ENCODE data around the gene PUM2. TPM values are rescaled to one million over a fixed set of nuclear protein-coding genes. Genes with fewer than 3 reads are reported as not detected.

The PUM2 gene
- total RNA-seq, 1 experiment from 2014 or later = 117 TPM

GRCh38 chr2:20257411-20257810, 93.2 kb downstream of the PUM2 start:
- no TSS peak for BruUV-seq (replicated peaks)
- no peak for DNase-seq
- ChIA-PET POLR2A (no interaction called here), CTCF (no interaction called here)
- peaks cover 76% of the 10 kb centered on the region for H3K36me3 Mint-ChIP-seq (ENCODE audit: insufficient read depth, unreplicated experiment)
- intact Hi-C loops (cut with micrococcal nuclease; ENCODE audit: unreplicated experiment) = no loop called here
- H3K4me3 Mint-ChIP-seq (ENCODE audit: unreplicated experiment) = no peak overlapping the region
- no peaks in the 10 kb centered on the region for H3K4me1 Mint-ChIP-seq (ENCODE audit: low read depth, unreplicated experiment)
- H3K4me3 ChIP-seq (ENCODE audit: low read depth, low read length) = no peak overlapping the region
- TF ChIP-seq CTCF (IDR thresholded peaks at IDR 0.05; ENCODE audit: insufficient read depth in 1 of 2, low read depth in 1 of 2, low read length in 1 of 2, severe bottlenecking in 1 of 2, unreplicated experiment in 1 of 2) = no peak
- no peaks in the 10 kb centered on the region for H3K27me3 ChIP-seq (replicated peaks; ENCODE audit: control insufficient read depth, insufficient read depth, low read length)
- H3K27ac Mint-ChIP-seq (ENCODE audit: unreplicated experiment) = no peak overlapping the region
- H3K4me1 ChIP-seq = no peaks in the 10 kb centered on the region
- no peaks in the 10 kb centered on the region for H3K9me3 Mint-ChIP-seq (ENCODE audit: unreplicated experiment)
- peaks cover 4% of the 10 kb centered on the region for H3K36me3 ChIP-seq (ENCODE audit: control insufficient read depth, insufficient read depth, low read length)
- no peaks in the 10 kb centered on the region for H3K27me3 Mint-ChIP-seq (ENCODE audit: insufficient read depth, unreplicated experiment)
- no peaks in the 10 kb centered on the region for H3K9me3 ChIP-seq

GRCh38 chr2:20254731-20255130, 95.9 kb downstream of the PUM2 start:
- H3K4me1 Mint-ChIP-seq (ENCODE audit: low read depth, unreplicated experiment) = no peaks in the 10 kb centered on the region
- Histone ChIP-seq H3K9me3 (no peaks in the 10 kb centered on the region), H3K4me3 (ENCODE audit: low read depth, low read length) (no peak overlapping the region), H3K36me3 (ENCODE audit: control insufficient read depth, insufficient read depth, low read length) (peaks cover 3% of the 10 kb centered on the region), H3K4me1 (no peaks in the 10 kb centered on the region), H3K27me3 (replicated peaks; ENCODE audit: control insufficient read depth, insufficient read depth, low read length) (no peaks in the 10 kb centered on the region)
- no peaks in the 10 kb centered on the region for H3K9me3 Mint-ChIP-seq (ENCODE audit: unreplicated experiment)
- ChIA-PET CTCF (no interaction called here), POLR2A (no interaction called here)
- no TSS peak for BruUV-seq (replicated peaks)
- H3K36me3 Mint-ChIP-seq (ENCODE audit: insufficient read depth, unreplicated experiment) = peaks cover 79% of the 10 kb centered on the region
- TF ChIP-seq CTCF (IDR thresholded peaks at IDR 0.05; ENCODE audit: insufficient read depth in 1 of 2, low read depth in 1 of 2, low read length in 1 of 2, severe bottlenecking in 1 of 2, unreplicated experiment in 1 of 2) = no peak
- H3K4me3 Mint-ChIP-seq (ENCODE audit: unreplicated experiment) = no peak overlapping the region
- no peaks in the 10 kb centered on the region for H3K27me3 Mint-ChIP-seq (ENCODE audit: insufficient read depth, unreplicated experiment)
- no peak overlapping the region for H3K27ac Mint-ChIP-seq (ENCODE audit: unreplicated experiment)
- no peak for DNase-seq
- intact Hi-C loops (cut with micrococcal nuclease; ENCODE audit: unreplicated experiment) = no loop called here

- no TSS peak for BruUV-seq (replicated peaks)
- CTCF ChIA-PET = no interaction called here
- Mint-ChIP-seq H3K27me3 (ENCODE audit: insufficient read depth, unreplicated experiment) (no peaks in the 10 kb centered on the region), H3K27ac (ENCODE audit: unreplicated experiment) (no peak overlapping the region), H3K4me3 (ENCODE audit: unreplicated experiment) (no peak overlapping the region), H3K9me3 (ENCODE audit: unreplicated experiment) (no peaks in the 10 kb centered on the region), H3K36me3 (ENCODE audit: insufficient read depth, unreplicated experiment) (peaks cover 88% of the 10 kb centered on the region), H3K4me1 (ENCODE audit: low read depth, unreplicated experiment) (no peaks in the 10 kb centered on the region)
- no peaks in the 10 kb centered on the region for H3K4me1 ChIP-seq
- H3K9me3 ChIP-seq = no peaks in the 10 kb centered on the region
- no peak for DNase-seq
- H3K27me3 ChIP-seq (replicated peaks; ENCODE audit: control insufficient read depth, insufficient read depth, low read length) = no peaks in the 10 kb centered on the region
- intact Hi-C loops (cut with micrococcal nuclease; ENCODE audit: unreplicated experiment) = no loop called here
- POLR2A ChIA-PET = no interaction called here
- H3K4me3 ChIP-seq (ENCODE audit: low read depth, low read length) = no peak overlapping the region
- peaks cover 2% of the 10 kb centered on the region for H3K36me3 ChIP-seq (ENCODE audit: control insufficient read depth, insufficient read depth, low read length)
- TF ChIP-seq CTCF (IDR thresholded peaks at IDR 0.05; ENCODE audit: insufficient read depth in 1 of 2, low read depth in 1 of 2, low read length in 1 of 2, severe bottlenecking in 1 of 2, unreplicated experiment in 1 of 2) = no peak
These were observed 100.2 kb downstream of the PUM2 start for GRCh38 chr2:20250436-20250835.

All from Caco-2 (cell line).